ENCODE results near the gene PNMA8A.

The PNMA8A gene

DNA sequence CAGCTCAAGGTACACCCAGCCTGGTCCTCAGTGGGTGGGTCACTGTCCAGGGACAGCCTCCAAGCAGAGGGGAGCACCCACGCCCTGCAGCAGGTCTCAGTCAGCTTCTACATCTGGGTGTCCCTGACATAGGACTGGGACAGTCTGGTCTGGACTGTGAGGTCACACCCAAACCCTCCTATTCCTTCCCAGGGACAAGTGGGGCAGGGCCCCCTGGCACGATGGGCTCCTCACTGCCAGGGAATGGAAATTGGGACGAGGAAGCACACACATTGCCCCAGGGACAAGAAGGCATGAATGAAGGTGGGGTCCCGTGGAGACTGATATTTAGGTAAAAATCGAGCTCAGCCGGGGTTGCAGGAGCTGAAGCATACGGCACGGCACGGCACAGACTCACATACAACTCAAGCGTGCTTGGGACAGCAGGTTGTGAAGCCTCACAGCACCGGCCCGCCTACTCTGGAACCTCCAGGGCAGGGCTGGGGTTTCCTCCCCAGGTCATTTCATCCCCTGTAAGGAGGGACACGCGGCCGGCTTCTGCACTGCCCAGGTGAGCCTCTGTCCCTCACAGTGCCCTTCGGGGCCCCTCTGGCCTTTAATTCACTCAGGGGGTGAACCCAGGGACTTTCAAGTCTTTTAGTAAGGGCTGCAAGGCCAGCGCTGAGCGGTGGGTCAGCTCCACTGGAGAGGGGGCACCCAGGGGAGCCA, 20.8 kb upstream of the PNMA8A start:
- Histone ChIP-seq H3K4ac (ENCODE audit: low read depth, low read length) (no peak overlapping the region), H3K18ac (ENCODE audit: low read length) (no peak overlapping the region), H3K9ac (ENCODE audit: low read length) (no peak overlapping the region), H3K4me2 (ENCODE audit: low read length) (no peak overlapping the region), H2AK5ac (ENCODE audit: low read length) (no peak overlapping the region), H3K14ac (ENCODE audit: low read length) (no peak overlapping the region), H2BK5ac (ENCODE audit: low read depth, low read length, poor library complexity) (no peak overlapping the region), H3K79me2 (ENCODE audit: control insufficient read depth, insufficient read depth, low read length, poor library complexity) (no peaks in the 10 kb centered on the region), H3K27me3 (ENCODE audit: insufficient read depth, low read length) (peaks cover 42% of the 10 kb centered on the region), H3K4me3 (ENCODE audit: low read depth, low read length) (no peak overlapping the region), H3K4me1 (ENCODE audit: control insufficient read depth in 1 of 2, insufficient read depth in 2 of 2, low read length in 2 of 2) (peaks cover 19 to 23% of the 10 kb centered on the region in 2 experiments), H2BK120ac (ENCODE audit: insufficient read depth, low read length, poor library complexity) (no peak overlapping the region), H2BK12ac (ENCODE audit: low read length) (no peak overlapping the region), H2AFZ (ENCODE audit: insufficient read depth, low read length, poor library complexity) (no peak overlapping the region), H4K12ac (ENCODE audit: low read depth, low read length) (no peak overlapping the region), H3K36me3 (ENCODE audit: control insufficient read depth in 1 of 2, insufficient read depth in 2 of 2, low read length in 2 of 2) (no peaks in the 10 kb centered on the region), H4K91ac (ENCODE audit: low read depth, low read length) (no peak overlapping the region), H3K79me1 (ENCODE audit: low read length) (peaks cover 5% of the 10 kb centered on the region), H3K23ac (ENCODE audit: low read length) (no peak overlapping the region), H3K9me3 (ENCODE audit: insufficient read depth, low read depth, low read length) (peaks cover 17% of the 10 kb centered on the region), H4K8ac (ENCODE audit: low read depth, low read length) (no peak overlapping the region), H3K27ac (ENCODE audit: low read depth, low read length) (no peak overlapping the region)
- no peak for DNase-seq
- no CpG with 5 or more reads among the region's 18 CpGs for WGBS (ENCODE audit: extremely low coverage, insufficient coverage, insufficient read length)

DNA sequence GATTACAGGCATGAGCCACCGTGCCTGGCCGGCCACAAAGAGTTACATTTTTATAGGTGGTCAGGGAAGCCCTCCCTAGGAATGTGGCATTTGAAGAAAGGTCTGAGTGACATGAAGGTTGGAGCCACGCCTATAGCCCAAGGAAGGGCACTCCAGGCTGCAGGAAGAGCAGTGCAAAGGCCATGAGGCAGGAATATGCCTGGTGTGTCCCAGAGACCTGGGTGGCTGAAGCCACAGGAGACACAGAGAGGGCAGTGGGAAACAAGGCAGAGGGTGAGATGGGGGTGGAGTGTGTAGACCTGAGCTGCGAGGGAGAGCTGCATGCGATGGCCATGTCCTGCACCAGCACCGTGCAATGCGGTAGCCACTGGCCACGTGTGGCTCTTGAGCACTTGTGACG, 19.4 kb upstream of the PNMA8A start:
- no peak overlapping the region for H3K4me3 ChIP-seq (ENCODE audit: low read depth, low read length)
- H3K79me2 ChIP-seq (ENCODE audit: control insufficient read depth, insufficient read depth, low read length, poor library complexity) = no peaks in the 10 kb centered on the region
- no peak overlapping the region for H4K91ac ChIP-seq (ENCODE audit: low read depth, low read length)
- H3K4me2 ChIP-seq (ENCODE audit: low read length) = no peak overlapping the region
- H4K8ac ChIP-seq (ENCODE audit: low read depth, low read length) = no peak overlapping the region
- H3K79me1 ChIP-seq (ENCODE audit: low read length) = peaks cover 5% of the 10 kb centered on the region
- H2AK5ac ChIP-seq (ENCODE audit: low read length) = no peak overlapping the region
- no peak for DNase-seq
- H3K14ac ChIP-seq (ENCODE audit: low read length) = no peak overlapping the region
- no peak overlapping the region for H3K9ac ChIP-seq (ENCODE audit: low read length)
- H3K4ac ChIP-seq (ENCODE audit: low read depth, low read length) = no peak overlapping the region
- H3K4me1 ChIP-seq (ENCODE audit: control insufficient read depth in 1 of 2, insufficient read depth in 2 of 2, low read length in 2 of 2) = peaks cover 17 to 21% of the 10 kb centered on the region in 2 experiments
- no peaks in the 10 kb centered on the region for H3K36me3 ChIP-seq (ENCODE audit: control insufficient read depth in 1 of 2, insufficient read depth in 2 of 2, low read length in 2 of 2)
- WGBS (ENCODE audit: extremely low coverage, insufficient coverage, insufficient read length) = no CpG with 5 or more reads among the region's 9 CpGs
- no peak overlapping the region for H3K18ac ChIP-seq (ENCODE audit: low read length)
- H3K27me3 ChIP-seq (ENCODE audit: insufficient read depth, low read length) = peaks cover 42% of the 10 kb centered on the region
- no peak overlapping the region for H2AFZ ChIP-seq (ENCODE audit: insufficient read depth, low read length, poor library complexity)
- no peak overlapping the region for H2BK5ac ChIP-seq (ENCODE audit: low read depth, low read length, poor library complexity)
- H3K9me3 ChIP-seq (ENCODE audit: insufficient read depth, low read depth, low read length) = peaks cover 17% of the 10 kb centered on the region
- H2BK120ac ChIP-seq (ENCODE audit: insufficient read depth, low read length, poor library complexity) = no peak overlapping the region
- no peak overlapping the region for H3K23ac ChIP-seq (ENCODE audit: low read length)
- H4K12ac ChIP-seq (ENCODE audit: low read depth, low read length) = no peak overlapping the region
- H2BK12ac ChIP-seq (ENCODE audit: low read length) = no peak overlapping the region
- no peak overlapping the region for H3K27ac ChIP-seq (ENCODE audit: low read depth, low read length)

DNA sequence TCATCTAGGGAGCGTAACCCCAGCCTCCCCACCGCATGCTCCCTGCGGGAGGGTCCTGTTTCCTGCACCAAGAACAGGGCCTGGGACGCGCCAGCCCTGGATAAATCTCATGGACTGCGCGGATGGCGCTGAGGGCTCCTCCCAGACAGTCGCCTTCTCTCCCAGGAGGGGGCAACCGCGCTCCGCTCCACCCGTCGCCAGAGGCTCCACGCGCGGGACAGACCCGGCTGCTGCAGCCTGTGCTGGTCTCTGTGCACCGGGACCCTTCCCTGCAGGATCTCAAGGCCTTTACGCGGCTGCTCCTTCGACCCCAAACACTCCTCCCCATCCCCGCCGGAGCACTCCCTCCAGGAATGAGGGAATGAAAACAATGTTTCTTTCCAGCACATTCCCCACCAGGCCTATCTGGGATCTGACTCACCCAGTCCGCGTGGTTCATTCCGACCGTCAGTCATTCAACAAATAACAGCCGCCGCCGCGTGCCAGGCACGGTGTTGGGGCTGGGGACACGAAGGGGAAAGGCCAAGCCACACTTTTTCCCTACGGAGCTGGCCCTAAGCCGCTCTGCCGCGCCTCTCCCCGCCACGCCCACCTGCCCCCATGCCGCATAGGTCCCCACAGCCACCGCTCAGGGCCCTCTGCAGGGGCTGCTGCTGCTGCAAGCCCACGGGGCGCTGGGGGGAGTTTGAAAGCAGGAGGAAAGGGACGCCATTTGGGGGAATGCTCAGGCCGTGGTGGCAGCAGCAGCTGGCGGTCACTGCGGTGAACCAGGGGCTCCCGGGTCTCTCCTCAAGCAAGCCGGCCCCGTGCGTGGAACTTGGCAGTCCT, 18.3 kb upstream of the PNMA8A start:
- H4K91ac ChIP-seq (ENCODE audit: low read depth, low read length) = no peak overlapping the region
- H3K9ac ChIP-seq (ENCODE audit: low read length) = no peak overlapping the region
- no peak overlapping the region for H2AFZ ChIP-seq (ENCODE audit: insufficient read depth, low read length, poor library complexity)
- H2AK5ac ChIP-seq (ENCODE audit: low read length) = no peak overlapping the region
- H2BK12ac ChIP-seq (ENCODE audit: low read length) = no peak overlapping the region
- DNase-seq = peak; percentile 37 to 47
- no peak overlapping the region for H3K14ac ChIP-seq (ENCODE audit: low read length)
- peaks cover 11% of the 10 kb centered on the region in 2 experiments for H3K4me1 ChIP-seq (ENCODE audit: control insufficient read depth in 1 of 2, insufficient read depth in 2 of 2, low read length in 2 of 2)
- WGBS (ENCODE audit: extremely low coverage, insufficient coverage, insufficient read length) = no CpG with 5 or more reads among the region's 52 CpGs
- no peak overlapping the region for H2BK5ac ChIP-seq (ENCODE audit: low read depth, low read length, poor library complexity)
- no peak overlapping the region for H3K27ac ChIP-seq (ENCODE audit: low read depth, low read length)
- H3K4ac ChIP-seq (ENCODE audit: low read depth, low read length) = no peak overlapping the region
- no peak overlapping the region for H4K12ac ChIP-seq (ENCODE audit: low read depth, low read length)
- peaks cover 35% of the 10 kb centered on the region for H3K27me3 ChIP-seq (ENCODE audit: insufficient read depth, low read length)
- H3K79me1 ChIP-seq (ENCODE audit: low read length) = peaks cover 5% of the 10 kb centered on the region
- no peak overlapping the region for H4K8ac ChIP-seq (ENCODE audit: low read depth, low read length)
- H3K18ac ChIP-seq (ENCODE audit: low read length) = no peak overlapping the region
- H3K36me3 ChIP-seq (ENCODE audit: control insufficient read depth in 1 of 2, insufficient read depth in 2 of 2, low read length in 2 of 2) = no peaks in the 10 kb centered on the region
- H3K9me3 ChIP-seq (ENCODE audit: insufficient read depth, low read depth, low read length) = peaks cover 14% of the 10 kb centered on the region
- H3K4me2 ChIP-seq (ENCODE audit: low read length) = peak overlapping the region; percentile 48
- no peak overlapping the region for H3K4me3 ChIP-seq (ENCODE audit: low read depth, low read length)
- no peak overlapping the region for H3K23ac ChIP-seq (ENCODE audit: low read length)
- H3K79me2 ChIP-seq (ENCODE audit: control insufficient read depth, insufficient read depth, low read length, poor library complexity) = no peaks in the 10 kb centered on the region
- H2BK120ac ChIP-seq (ENCODE audit: insufficient read depth, low read length, poor library complexity) = no peak overlapping the region

DNA sequence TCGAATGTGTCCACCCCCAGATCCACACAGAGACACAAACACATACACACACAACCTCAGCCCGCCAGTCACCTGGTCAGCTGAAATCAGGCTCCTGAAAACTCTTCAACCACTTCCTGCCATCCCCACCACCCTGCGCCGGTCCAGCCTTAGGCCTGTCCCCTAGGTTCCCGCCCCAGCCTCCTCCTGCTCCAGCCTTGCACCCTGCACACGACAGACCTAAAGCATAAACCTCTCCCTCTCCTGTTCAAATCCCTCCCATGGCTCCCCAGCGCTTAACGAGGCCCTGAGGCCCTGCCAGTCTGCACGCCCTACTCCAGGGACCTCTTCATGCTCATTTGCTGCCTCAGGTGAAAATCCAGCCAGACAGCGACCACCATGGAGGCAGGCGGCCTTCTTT, 17.2 kb upstream of the PNMA8A start:
- no CpG with 5 or more reads among the region's 11 CpGs for WGBS (ENCODE audit: extremely low coverage, insufficient coverage, insufficient read length)
- Histone ChIP-seq H4K12ac (ENCODE audit: low read depth, low read length) (no peak overlapping the region), H3K14ac (ENCODE audit: low read length) (no peak overlapping the region), H2BK120ac (ENCODE audit: insufficient read depth, low read length, poor library complexity) (no peak overlapping the region), H3K4me2 (ENCODE audit: low read length) (no peak overlapping the region), H3K4me1 (ENCODE audit: control insufficient read depth in 1 of 2, insufficient read depth in 2 of 2, low read length in 2 of 2) (peaks cover 11% of the 10 kb centered on the region in 2 experiments), H4K91ac (ENCODE audit: low read depth, low read length) (no peak overlapping the region), H3K36me3 (ENCODE audit: control insufficient read depth in 1 of 2, insufficient read depth in 2 of 2, low read length in 2 of 2) (no peaks in the 10 kb centered on the region), H2AK5ac (ENCODE audit: low read length) (no peak overlapping the region), H3K9me3 (ENCODE audit: insufficient read depth, low read depth, low read length) (peaks cover 9% of the 10 kb centered on the region), H3K4me3 (ENCODE audit: low read depth, low read length) (no peak overlapping the region), H3K9ac (ENCODE audit: low read length) (no peak overlapping the region), H3K27ac (ENCODE audit: low read depth, low read length) (no peak overlapping the region), H4K8ac (ENCODE audit: low read depth, low read length) (no peak overlapping the region), H3K79me2 (ENCODE audit: control insufficient read depth, insufficient read depth, low read length, poor library complexity) (no peaks in the 10 kb centered on the region), H2BK5ac (ENCODE audit: low read depth, low read length, poor library complexity) (no peak overlapping the region), H3K18ac (ENCODE audit: low read length) (no peak overlapping the region), H2BK12ac (ENCODE audit: low read length) (no peak overlapping the region), H2AFZ (ENCODE audit: insufficient read depth, low read length, poor library complexity) (no peak overlapping the region), H3K4ac (ENCODE audit: low read depth, low read length) (no peak overlapping the region), H3K23ac (ENCODE audit: low read length) (no peak overlapping the region), H3K79me1 (ENCODE audit: low read length) (peaks cover 5% of the 10 kb centered on the region), H3K27me3 (ENCODE audit: insufficient read depth, low read length) (peaks cover 27% of the 10 kb centered on the region)
- DNase-seq = no peak

Measured in trophoblast cell (in vitro differentiated cells and primary cell).